SH-SY5Y (cell line): ENCODE measurements around the gene CYSLTR1.

ENCODE experiments used
- GATA2 ChIP-seq: IDR thresholded peaks from 2 replicates; pipeline ENCODE4 v1.6.1; 2011; ENCODE audit warnings: mild to moderate bottlenecking, low read depth, low read length
- GATA3 ChIP-seq: IDR thresholded peaks from 2 replicates; pipeline ENCODE4 v1.6.1; 2011; ENCODE audit warnings: low read depth, mild to moderate bottlenecking, low read length, moderate library complexity

- TF ChIP-seq GATA3 = no peak
- no peak for TF ChIP-seq GATA2
Measured at GRCh38 chrX:78330540-78330939, 3.1 kb upstream of the CYSLTR1 start.
